Measurements from ENCODE around the gene OTOF.

Gene OTOF

DNA sequence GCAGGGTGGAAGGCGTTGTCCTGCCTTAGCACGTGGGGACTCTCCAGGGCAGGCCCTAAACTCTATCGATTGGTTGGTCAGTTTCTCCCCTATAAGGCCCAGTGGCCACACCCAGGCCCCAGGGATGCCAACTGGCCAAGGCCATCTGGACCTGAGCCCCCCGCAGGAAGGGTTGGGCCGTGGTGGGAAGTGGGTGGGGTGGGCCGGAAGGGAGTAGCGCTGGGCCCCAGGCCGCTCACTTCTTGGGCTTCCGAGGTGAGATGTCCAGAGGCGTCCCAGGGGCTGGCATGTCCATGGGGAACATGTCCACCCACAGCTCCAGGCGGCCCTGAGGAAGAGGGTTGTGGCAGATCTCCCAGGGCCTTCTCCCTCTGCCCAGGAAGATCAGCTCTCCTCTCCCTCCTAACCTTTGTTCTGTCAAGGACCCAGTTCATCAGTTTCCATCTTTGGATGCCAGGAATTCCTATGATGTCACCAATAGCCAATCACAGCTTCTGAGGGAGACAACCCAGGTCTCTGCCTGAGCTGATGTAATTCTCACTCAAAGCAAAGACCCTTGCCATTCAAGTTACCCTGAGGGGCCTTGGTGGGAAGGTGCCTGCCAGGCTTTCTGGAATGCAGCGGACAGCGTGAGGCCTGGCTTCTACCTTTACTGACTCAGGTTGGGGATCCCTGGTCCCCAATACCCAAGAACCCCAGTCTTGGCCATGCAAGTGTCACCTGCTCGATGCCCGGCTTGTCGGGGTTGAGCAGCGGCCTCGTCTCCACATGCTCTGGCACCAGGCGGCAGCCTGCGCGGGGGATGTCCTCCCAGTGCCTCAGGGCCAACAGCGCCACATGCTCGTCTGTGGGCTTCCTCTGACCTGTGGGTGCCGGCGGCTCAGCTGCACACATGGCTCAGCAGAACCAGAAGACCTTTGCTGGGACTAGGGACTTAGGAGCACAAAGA is 14.4 kb downstream of the OTOF start:
- DNase-seq: peak; percentile 7

- DNase-seq: peak; percentile 28
Measured at GRCh38 chr2:26462511-26463243, 15.2 kb downstream of the OTOF start.

DNA sequence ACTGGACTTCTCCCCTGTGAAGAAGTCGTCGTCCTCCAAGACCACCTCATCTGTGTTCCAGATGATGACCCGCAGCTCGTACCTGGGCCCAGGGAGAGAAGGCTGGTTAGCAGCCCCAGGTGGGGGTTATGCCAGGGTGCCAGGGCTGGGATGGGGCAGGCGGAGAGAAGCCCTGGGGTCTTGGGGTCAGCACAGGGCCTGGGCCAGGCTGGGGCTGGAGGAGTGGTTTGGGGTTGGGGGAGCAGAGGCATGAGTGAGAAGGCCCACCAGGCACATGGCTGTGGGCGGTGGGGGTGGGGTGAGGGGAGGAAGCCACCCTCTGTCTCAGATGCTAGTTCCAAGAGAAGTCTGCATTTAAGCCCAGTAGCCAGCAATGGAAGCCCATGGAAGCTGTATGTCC is 15.8 kb downstream of the OTOF start:
- no peak for DNase-seq

- DNase-seq: no peak
Measured at GRCh38 chr2:26461601-26462023, 16.3 kb downstream of the OTOF start.

DNA sequence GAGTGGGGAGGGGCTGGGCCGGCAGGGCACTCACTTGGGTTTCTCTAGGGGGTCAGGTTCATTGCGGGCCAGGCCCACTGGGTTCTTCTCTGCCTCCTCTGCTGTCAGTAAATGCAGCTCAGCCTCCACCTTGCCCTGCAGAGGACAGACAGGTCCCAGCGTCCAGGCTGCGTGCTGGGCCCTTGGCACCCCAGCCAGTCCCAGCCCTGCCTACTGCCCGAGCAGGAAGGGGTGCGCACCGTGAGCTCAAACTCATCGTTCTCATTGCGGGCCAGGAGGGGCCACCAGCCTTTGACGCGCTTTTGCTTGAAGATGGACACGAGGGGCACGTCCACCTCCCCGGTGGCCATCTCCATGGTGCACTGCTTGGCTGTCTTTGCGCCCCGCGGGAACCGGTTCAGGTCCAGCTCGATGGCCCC is 17.3 kb downstream of the OTOF start:
- DNase-seq: no peak

DNA sequence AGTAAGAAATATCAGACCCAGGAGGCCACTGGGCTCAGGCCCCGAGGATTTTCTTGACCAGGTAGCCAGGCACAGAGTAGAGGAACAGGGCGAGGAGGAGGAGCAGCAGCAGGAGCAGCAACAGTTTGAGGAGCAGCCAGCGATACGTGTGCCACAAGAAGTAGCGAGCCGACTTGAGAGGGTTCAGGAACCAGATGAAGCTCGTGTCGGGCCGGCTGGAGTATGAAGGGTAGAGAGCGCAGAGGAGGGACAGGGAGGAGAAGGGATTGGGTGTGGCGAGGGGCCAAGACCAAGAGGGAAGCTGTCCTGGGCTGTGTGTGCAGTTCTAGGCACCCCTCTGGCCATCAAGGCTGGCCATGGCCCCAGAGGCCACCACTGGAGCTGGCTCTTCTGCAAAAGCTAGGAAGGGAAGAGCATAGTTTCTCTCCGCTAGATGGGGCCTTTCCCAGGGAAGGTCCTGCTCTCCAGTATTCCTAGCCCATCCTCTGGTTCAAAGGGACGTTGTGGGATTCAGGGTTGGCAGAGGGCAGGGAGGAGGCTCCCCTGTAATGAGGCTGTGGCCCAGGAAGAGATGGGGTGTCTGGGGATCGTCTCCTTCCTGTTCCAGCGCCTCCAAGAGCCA is 17.8 kb downstream of the OTOF start:
- DNase-seq: no peak

DNA sequence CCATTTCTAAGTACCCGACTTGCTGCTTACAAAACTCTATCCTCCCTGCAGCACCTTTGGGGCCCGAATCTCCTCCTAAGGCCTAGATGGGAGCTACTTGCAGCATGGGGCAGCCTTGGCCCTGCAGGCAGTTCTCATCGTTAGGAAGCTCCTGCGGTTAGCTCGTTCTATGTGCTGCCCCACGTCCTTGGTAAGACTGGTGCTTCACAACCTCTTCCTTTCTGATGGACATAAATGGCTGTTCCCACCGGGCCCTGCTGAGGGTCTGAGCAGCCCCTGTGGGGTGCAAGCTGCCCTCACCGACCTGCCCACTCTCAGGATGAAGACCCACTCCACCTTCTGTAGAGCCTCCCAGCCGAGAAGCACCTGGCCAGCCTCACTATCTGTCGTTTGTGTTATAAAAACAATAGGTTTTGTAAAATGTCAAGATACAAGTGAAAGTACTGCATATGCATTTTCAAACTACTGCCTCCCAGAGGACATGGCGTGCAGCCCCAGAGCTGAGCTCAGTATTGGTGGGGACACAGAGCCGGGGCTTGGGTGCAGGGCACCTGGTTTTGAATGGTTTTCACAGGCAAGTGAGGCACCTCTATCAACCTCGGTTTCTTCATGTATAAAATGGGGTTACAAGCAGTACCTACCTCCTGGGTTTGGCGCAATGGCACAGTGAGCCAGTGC is 19.4 kb downstream of the OTOF start:
- DNase-seq: no peak

- no peak for DNase-seq
Measured at GRCh38 chr2:26457695-26458364, 20.1 kb downstream of the OTOF start.

DNA sequence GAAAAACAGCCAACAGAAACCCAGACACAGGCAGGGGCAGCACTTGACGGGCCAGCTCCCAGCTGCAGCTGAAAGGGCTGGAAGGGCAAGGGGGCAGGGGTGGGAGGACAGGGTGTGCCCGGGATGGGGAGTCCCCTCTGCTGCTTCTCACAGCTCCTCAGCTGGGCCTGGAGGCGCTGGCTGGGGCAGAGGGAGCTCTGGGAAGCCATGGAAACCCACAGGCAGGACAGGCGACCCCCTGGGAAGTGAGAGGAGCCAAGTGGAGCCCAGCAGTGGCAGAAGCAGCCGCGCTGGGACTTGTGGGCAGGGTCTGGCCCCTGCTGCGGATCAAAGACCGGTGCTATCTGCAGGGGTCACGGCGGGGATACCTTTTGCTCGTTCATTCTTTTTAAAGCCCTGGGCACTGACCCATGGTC is 20.7 kb downstream of the OTOF start:
- no peak for DNase-seq

DNA sequence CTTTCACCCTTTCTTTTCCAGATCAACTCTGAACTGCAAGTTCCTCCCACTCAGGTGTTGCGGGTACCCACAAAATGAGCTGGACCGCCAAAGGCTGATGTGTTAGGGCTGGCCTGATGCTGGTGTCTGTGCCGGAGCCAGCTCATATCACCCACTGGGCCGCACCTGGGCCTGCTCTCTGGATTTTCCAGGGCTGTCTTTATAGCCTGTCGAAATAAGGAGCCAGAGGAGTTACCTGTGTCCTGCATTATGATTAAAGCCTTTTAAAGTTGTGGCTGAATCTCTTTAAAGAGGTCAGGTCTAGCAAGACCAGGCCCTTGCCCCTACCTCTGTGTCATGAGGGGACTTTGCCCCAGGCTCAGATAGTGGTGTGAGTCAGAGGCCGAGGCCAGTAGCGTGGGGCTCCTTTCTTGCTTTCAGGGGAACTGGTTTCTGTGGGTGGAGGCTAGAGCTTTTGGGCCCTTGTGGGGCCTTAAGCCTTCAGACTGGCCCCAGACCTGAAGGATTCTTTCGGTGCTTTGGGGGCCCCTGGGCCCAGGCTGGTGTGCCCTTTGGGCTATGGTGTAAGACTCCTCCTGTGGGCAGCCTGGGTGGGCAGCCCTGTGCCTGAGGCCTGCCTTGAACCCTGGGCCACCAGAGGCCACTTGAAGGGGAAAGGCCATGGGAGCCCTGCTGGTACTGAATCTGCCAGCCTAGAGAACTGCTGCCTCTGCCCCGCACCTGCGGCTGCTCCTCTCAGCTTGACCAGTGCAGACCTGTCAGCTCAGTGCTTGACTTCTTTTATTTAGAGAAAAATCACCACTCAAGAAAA is 21.3 kb downstream of the OTOF start:
- no peak for DNase-seq

DNA sequence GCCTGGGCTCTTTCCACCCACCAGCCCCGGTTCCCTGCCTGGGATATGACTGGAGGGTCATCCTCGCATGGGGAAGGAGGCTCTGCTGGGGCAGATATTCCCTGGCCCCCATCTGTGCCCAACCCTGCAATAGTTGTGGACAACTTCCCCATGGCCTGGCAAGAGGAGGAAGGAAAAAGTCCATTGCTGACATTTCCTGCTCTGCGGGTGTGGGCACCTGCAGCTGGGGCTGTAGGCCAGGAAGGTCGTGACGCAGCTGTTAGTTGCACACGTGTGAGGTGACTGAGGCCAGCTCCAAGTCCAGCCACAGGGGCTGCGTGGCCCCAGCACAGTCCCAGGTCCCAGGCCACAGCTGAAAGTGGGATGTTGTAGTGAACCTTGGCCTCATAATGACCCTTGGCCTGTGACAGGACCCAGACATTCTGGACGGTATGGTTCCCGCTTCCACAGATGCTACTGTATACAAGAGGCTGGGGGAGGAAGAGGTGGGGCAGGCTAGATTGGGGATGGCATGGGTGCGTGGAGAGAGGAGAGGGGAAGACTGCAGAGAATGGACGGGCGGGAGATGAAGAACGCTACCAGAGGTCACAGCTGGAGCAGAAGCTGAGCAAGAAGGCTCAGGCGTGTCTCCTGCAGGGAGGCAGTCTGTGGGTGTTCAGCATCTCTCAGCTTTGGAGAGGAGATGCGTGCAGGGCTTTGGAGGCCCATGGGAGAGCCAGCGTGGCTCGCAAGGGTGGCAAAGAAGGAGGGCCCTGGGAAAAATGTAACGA is 22.1 kb downstream of the OTOF start:
- no peak for DNase-seq

GRCh38 chr2:26455037-26455669 is 22.8 kb downstream of the OTOF start:
- no peak for DNase-seq

DNA sequence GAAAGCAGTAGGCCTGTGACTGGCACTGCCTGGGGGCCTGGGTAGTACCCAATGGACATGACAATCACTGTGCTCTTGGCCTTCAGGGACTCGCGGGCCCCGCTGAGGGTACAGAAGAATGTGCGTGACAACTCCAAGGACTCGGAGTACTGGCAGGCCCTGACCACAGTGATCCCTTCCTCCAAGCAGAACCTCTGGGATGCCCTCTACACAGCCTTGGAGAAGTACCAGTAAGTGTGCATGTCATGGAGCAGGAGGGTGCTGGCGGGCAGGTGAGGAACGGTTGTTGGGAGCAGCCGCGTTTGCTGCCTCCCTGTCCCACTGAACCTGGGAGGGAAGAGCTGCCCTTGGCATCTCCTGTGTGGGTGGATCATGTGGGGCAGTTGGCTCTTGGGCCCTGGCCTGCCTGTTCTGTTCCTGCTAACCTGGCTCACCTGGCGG is 23.3 kb downstream of the OTOF start:
- DNase-seq: no peak

DNA sequence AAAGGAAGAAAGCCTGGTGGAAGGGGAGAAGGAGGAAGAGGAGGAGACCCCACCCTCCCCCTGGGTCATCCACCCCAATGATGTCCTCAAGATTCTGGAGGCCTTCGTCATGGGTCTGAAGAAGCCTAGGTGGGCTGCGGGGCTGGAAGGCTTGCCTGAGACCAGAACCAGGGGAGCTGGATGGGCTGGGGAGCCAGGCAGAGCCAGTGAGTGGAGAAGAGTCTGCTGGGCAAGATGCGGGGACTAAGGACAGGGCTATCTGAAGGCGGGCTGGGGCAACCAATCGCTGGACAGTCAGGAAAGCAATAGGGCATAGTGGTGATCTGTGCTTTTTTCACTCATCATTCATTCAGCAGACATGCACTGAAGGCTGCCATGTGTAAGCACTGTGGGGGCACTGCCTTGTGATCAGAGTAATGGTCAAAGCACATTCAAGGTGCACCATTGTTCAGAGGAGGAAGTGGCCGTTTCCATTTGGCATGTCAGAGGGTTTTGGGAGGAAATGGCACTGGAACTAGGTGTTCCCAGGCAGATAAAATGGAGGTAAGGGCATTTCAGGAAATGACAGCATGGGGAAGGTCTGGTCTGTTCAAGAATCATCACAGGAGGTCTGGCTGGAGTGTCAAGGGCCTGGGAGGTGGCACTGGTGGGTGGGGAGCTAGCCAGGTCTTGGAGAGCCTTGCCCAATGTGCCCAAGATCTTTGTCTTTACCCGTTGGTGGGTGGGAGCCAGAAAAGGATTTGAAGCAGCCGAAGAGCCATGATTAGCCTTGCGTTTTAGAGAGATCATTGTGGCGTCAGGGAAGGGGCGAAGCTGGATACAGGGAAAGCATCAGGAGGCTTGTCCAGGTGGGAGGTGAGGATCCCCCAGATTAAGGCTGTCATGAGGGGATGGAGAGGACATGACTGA is 24.2 kb downstream of the OTOF start:
- DNase-seq: no peak

- DNase-seq: no peak
Measured at GRCh38 chr2:26451700-26452099, 26.2 kb downstream of the OTOF start.

DNA sequence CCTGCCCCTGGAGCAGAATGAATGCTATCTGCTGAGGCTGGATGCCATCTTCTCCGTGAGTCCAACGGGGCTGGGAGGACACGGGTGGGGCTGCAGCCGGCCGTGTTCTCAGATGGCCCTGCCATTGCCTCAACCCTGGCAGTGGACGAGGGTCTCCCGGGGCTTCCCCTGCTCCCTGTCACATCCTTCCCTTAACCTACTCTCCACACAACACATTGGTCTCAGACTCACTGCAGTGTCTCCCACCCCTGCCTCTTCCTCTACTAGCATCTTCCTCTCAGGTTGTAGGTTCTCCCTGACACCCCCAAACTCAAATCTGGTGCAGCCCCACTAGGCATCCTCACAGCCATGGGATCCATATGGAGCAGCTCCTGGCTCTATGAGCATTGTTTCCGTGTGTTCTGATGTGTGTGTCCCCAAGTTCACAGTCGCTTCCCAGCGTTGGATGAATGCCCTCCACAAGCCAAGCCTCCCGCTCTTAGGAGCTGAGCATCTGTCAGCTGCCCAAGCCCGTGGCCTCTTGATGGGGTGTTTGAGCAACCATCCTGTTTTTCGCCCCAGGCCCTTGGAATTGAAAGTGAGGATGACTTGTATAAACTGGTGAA is 27.8 kb downstream of the OTOF start:
- DNase-seq: no peak

- no peak for DNase-seq
Measured at GRCh38 chr2:26449278-26450030, 28.5 kb downstream of the OTOF start.

- no peak for DNase-seq
Measured at GRCh38 chr2:26448651-26449050, 29.3 kb downstream of the OTOF start.

All from kidney glomerular epithelial cell (primary cell).